Measurements from ENCODE around the gene ZDHHC21.

DNA sequence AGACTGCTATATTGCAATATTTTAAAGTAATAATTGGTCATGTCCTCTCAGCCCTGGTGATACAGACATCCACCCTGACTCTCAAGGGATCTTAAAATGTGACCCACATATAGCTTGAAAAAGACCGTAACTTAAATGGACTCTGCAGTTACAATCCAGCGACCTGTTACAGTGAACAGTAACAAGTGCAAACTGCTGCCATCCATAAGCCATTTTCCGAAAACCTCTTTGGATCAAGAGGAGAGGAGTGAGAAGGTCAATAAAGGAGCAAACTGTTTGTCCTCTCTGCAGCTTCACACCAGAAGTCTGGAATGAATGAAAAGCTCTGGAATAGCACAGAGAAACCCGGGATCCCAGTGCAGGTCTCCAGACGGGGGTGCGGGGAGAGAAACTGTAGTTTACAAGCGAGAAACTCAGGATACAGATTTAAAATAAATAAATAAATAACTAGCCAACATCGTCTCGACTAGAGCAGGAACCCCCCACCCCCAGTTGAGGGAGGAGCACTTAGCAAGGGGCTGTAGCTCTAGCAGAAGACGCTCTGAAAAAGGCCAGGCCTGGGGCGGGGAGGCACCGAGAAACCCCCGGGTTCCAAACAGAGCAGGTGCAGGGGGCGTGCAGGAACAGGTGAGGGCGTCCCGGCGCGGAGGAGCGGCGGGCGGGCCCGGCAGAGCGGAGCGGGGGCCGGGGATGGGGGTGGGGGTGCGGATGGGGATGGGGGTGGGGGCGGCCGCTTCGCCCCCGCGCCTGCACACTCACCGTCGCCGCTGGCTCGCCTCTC is 572 bp downstream of the ZDHHC21 start:
- TF ChIP-seq CTCF (IDR thresholded peaks at IDR 0.05; ENCODE audit: low read depth, low read length, poor library complexity, severe bottlenecking) (no peak), EZH2phosphoT487 (IDR thresholded peaks at IDR 0.05; ENCODE audit: borderline replicate concordance, low read length) (no peak)

Measured in DOHH2 (cell line).